ENCODE results near the gene CTNNBIP1.
A peak's percentile ranks its signal among the peaks of the same experiment; 100 is the strongest.
"Not testable (repeated sequence)": the region's sequence is repeated elsewhere in the genome, so short reads cannot be mapped to it uniquely, and the experiment has no call there.

The CTNNBIP1 gene, protein sequence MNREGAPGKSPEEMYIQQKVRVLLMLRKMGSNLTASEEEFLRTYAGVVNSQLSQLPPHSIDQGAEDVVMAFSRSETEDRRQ

GRCh38 chr1:9910076-9910422 is at the start of gene CTNNBIP1:
Gene CTNNBIP1 (minus strand): TSS chr1:9910269. CDS start chr1:9872064, 38,205 bp downstream.
- DNase-seq: no peak

GRCh38 chr1:9957726-9958125 is 47.7 kb upstream of the CTNNBIP1 start:
- no peak for DNase-seq

DNA sequence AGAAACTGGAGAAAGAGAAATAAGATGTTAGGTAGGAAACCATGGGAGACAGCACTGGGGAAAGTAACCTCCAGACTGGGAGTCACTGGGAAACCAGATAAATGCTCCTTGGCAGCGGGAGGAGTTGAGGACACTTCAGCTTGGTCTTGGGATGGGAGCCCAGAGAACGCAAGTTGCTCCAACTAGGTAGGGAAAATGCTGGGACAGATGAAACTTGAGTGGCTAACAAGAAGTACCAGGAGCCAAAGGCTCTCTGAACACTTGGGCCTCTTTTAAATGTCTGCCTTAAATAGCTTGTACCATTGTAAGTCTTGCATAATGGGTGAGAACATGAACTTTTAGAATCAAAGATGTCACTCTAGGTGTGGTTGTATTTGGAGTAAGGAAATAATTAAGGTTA is 36.2 kb upstream of the CTNNBIP1 start:
- DNase-seq: no peak

DNA sequence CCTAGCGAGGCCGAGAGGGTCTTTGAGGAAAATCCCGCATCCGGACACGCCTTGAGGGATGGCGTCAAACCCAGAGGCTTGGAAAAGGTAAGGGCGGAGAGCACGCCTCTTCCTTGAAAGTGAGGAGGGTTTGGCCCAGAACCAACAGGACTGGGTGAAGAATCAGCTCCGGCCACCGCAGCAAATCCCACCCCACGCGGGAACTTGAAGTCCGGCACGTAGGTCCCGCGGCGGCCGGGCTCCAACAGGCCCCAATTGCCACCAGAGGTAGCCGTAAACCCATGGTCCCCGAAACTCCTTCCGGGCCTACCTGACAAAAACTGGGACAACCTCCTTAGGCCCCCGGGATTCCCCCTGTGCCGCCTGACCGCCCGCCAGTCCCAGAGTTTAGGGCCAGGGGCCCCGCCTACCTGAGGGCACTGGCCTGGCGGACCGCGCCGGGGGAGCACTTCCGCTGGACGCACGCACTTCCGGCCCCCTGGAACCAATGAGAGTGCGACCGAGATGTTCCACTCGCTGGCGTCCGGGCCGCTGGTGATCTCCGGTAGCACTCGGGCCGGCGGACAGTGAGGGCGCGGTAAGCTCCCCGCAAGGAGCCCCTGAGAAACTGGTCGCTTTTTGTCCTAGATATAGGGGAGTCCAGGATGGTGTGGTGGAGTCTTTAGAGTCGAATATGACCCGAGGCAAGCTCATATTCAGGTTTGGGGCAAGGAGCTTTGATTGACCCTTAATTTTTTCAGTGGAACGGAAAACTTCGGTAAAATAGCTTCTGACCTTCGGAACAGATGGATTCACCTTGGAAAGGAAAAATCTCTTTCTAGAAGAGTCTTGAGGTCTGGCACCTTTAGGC is 33.1 kb upstream of the CTNNBIP1 start, which contains the start of the genes LZIC and NMNAT1:
Gene LZIC, minus strand, starts transcription at position 453 of the 850 bp plus-strand sequence. CDS start 6,772 bp downstream, outside the sequence.
Gene NMNAT1, plus strand, starts transcription at position 537 of the 850 bp plus-strand sequence. CDS start 28,599 bp downstream, outside the sequence.
- DNase-seq: peak; percentile 81 to 83

- DNase-seq: no peak
Observed at GRCh38 chr1:9942399-9942938, 32.4 kb upstream of the CTNNBIP1 start.

DNA sequence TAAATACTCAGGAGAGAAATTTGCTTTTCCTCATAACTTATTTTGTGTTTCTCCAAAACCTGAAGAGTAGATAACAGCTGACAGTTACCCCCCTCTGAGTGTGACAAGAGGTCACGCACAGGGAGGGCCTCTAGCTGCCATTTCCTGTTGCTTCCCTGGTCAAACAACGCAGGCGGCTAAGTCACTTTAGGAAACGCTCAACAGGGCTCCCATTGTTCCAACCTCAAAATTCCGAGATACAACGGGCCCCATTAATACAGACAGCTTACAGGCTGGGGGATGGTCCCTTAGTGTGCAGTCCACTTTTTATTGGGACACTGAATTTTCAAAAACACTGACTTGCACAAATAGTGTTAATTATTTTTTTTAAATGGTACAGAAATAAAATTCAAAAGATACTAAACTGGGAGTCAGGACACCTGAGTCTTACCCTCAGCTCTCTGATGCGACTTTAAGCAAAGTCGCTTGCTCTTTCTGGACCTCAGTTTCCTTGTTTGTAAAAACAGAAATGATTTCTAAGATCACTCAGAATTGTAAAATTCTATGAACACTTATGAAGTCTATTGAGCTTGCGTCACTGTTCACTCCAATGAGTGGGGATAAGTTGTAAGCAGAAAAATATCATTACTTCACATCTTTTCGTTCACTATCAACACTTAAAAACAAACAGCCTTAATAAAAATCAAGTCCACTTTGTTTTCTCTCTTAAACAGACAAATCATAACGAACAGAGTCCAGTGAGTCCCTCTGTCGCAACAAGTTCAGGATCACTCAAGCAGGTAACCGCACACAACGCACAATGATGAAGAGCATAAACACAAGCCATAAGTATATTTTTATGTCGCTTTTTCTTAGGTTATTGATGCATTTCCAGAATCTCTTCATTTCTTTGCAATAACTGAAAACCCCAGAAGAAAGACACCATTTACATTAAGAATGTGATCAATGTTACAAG is 19.6 kb upstream of the CTNNBIP1 start:
- DNase-seq: no peak

DNA sequence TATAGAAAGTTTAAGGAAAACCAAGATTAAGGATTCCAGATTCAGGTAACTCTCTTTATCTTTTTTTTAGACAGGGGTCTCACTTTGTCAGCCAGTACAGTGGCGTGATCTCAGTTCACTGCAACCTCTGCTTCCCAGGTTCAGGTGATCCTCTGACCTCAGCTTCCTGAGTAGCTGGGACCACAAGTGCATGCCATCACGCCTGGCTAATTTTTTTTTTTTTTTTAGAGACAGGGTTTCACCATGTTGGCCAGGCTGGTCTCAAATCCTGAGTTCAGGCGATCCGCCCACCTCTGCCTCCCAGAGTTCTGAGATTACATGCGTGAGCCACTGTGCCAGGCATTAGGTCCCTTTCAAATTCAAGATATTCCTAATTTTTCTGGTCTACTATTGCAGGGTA is 17.2 kb upstream of the CTNNBIP1 start:
- DNase-seq: no peak

DNA sequence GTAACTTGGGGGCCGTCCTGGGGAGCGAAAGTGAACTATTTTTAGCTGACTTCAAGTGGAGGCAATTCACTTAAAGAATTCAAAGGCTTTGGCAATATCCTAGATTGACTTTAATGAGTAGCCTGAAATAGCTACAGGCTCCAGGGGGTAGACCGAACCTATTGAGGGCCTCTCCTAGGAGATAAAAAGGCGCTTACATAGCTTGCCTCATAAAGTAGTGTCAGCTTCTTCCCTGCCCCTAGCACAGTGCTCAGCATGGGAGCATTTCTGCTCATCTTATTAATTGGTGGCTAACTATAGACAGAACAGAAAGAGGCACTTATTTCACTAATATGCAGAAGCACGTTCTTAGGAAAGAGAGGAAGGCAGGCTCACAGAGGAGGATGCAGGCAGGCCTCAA is 12.3 kb upstream of the CTNNBIP1 start:
- DNase-seq: no peak

GRCh38 chr1:9920606-9921005 is 10.5 kb upstream of the CTNNBIP1 start:
- DNase-seq: no peak

- DNase-seq: no peak
Observed at GRCh38 chr1:9917901-9918300, 7.8 kb upstream of the CTNNBIP1 start.

GRCh38 chr1:9917495-9917894 is 7.4 kb upstream of the CTNNBIP1 start:
- DNase-seq: not testable (repeated sequence)

- no peak for DNase-seq
Observed at GRCh38 chr1:9916452-9916851, 6.4 kb upstream of the CTNNBIP1 start.

DNA sequence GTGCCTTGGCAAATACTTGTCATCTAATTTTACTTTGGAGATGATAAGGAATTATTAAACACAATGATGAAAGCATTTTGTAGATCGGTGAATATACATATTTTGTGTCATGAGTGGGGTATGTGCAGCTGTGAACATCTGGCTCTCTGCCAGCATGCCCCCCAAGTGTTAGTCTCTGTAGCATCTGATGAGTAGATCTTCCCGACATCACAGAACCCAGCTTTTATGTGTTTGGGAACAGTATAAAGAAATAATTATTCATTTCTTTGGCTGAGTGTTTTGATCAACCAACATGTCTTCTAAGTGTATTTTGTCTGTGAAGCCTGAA is 4.5 kb upstream of the CTNNBIP1 start:
- DNase-seq: no peak

GRCh38 chr1:9912264-9912936 is 2.3 kb upstream of the CTNNBIP1 start:
- no peak for DNase-seq

DNA sequence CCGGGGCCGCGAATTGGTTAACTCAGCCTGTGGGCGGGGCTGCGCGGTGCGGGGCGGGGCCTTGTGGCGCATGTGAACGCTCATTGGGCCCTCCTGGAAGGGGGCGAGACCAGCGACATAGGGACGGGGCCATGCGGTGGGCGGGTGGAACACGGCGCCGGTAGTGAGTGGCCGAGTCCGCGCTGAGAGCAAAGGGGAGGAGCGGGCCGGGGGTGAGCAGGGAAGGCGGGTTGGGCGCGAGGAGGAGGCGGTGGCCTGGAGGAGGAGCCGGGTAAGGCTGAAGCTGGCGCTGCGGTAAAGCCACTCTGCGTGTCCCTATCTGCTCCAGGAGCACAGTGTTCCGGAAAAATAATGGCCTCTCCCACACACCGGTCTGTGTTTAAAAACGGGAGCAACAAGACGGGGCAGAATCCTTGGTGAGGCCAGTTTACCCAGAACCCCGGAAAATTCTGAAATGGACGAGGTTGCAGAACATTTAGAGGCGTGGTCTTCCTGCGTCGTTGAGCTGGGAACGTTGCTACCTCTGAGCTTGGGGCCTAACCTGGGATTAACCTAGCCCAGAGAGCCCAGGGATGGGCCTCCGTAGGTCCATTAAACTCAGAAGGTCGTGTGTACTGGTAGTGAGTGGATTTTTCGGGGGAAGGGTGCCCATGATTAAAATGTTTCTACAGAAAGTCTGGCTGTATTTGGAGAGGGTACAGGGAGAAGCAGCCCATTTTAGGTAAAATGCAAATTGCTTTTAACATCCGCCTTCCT is 532 bp upstream of the CTNNBIP1 start:
- peak; percentile 100 for DNase-seq

DNA sequence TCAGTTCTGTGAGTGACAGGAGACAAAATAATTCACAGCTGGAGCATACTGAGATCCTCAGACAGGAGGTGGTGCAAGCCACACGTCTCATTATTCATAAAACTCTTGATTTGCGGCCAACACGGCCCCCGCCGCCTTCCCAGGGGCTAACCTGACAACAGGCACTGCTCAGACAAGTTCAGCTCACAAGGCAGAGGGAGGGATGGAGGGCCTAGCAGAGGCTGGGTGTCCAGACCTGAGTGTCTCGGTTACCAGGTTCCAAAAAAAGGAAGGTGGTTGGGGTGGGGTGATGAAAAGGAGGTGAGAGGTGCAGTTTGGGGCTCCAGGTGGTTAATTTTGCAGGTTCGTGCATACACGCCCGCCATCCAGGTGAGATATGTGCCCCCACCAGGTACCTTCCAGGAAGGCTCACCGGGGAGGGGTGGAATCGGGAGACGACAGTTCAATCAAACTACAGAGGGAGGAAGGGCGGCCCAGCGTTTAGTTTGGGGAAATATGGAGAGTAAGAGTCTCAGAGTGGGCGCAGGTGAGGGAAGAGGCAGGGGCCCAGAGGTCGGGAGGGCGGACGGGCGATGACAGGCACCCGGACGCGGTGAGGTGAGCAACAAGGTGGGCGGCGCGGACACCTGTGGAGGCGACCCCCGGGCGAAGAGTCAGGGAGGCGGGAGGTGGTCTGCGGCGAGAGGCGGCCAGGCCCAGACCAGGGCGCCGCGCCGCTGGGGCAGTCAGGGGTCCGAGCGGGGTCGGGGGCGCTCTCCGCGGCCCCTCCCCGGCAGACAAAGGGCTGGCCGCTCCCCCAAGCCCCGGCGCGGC is 629 bp downstream of the CTNNBIP1 start:
- DNase-seq: peak; percentile 8

DNA sequence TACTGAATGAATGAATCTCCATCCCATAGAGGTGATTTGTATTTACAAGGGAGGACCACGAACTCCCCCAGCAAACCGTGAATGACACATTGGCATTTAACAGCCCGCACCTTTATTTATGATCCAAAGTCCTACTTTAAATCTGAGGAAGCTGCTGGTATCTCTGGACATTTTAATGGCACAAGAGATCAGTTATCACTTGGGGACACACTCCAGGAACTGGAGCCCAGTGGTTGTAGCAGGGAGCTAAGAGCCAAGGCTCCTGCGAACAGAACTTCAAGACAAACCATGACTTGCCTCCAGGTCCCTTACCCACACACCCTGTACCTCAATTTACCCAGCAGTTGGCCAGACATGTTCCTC is 1.2 kb downstream of the CTNNBIP1 start:
- DNase-seq: no peak

DNA sequence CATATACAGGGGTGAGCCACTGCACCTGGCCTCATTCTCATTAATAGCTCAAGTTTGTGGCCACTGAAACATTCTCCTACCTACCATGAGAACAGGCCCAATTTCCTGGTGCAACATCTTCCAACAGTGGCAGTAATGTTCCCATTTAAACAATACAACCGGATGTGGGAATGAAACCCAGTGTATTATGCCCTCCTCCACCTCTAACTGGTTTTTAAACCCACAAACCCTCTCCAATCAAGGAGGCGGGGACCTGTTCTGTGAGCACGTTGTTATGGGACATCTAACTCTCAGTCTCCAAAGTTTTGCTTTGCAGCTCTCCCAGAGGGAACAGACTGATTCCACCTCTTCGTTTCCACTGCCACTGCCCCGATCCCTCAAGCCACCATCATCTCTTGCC is 2.6 kb downstream of the CTNNBIP1 start:
- no peak for DNase-seq

- no peak for DNase-seq
Observed at GRCh38 chr1:9906466-9906865, 3.6 kb downstream of the CTNNBIP1 start.

- no peak for DNase-seq
Observed at GRCh38 chr1:9905010-9905409, 5.1 kb downstream of the CTNNBIP1 start.

GRCh38 chr1:9904596-9904995 is 5.5 kb downstream of the CTNNBIP1 start:
- DNase-seq: no peak

Measured in activated CD4-positive, alpha-beta T cell treated with anti-CD3 and anti-CD28 coated beads, Interleukin-2, amount 50 U/mL, for 4 hours (primary cell).